GM12874 (cell line): Measurements from ENCODE around the gene TCAIM.

Source experiments
- TF ChIP-seq, protein P1 (sequence below): IDR thresholded peaks from 2 replicates; pipeline ENCODE4 v1.5.1; 2011; ENCODE audit warnings: low read depth, mild to moderate bottlenecking, control low read depth, low read length, moderate library complexity; ENCODE audit not compliant: insufficient read depth

TCAIM gene

GRCh38 chr3:44343421-44343820 lies 4.9 kb downstream of the TCAIM start:
- TF ChIP-seq, protein P1, sequence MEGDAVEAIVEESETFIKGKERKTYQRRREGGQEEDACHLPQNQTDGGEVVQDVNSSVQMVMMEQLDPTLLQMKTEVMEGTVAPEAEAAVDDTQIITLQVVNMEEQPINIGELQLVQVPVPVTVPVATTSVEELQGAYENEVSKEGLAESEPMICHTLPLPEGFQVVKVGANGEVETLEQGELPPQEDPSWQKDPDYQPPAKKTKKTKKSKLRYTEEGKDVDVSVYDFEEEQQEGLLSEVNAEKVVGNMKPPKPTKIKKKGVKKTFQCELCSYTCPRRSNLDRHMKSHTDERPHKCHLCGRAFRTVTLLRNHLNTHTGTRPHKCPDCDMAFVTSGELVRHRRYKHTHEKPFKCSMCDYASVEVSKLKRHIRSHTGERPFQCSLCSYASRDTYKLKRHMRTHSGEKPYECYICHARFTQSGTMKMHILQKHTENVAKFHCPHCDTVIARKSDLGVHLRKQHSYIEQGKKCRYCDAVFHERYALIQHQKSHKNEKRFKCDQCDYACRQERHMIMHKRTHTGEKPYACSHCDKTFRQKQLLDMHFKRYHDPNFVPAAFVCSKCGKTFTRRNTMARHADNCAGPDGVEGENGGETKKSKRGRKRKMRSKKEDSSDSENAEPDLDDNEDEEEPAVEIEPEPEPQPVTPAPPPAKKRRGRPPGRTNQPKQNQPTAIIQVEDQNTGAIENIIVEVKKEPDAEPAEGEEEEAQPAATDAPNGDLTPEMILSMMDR, result no peak

GRCh38 chr3:44348993-44349392 lies 10.4 kb downstream of the TCAIM start:
- TF ChIP-seq, protein P1, result no peak

GRCh38 chr3:44353355-44353924 lies 14.9 kb downstream of the TCAIM start:
- TF ChIP-seq, protein P1, result no peak

- TF ChIP-seq, protein P1, result no peak
These were observed 16.9 kb downstream of the TCAIM start for GRCh38 chr3:44355362-44356033.

GRCh38 chr3:44359146-44359751 lies 20.7 kb downstream of the TCAIM start:
- TF ChIP-seq, protein P1, result no peak

DNA sequence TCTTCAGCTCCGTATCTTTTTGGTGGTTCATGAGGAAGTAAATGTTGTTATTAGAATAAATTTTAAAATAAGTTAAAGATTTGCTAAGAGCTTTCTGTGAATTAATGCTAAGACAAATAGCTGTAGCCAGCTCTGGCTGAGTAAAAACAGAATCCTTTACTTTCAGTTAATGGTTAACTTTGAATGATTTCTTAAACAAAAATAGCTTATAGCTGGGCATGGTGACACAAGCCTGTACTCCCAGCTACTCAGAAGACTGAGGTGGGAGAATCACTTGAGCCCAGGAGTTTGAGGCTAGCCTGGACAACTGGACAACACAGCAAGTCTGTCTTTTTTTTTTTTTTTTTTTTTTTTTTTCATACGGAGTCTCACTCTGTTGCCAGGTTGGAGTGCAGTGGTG lies 25.0 kb downstream of the TCAIM start:
- TF ChIP-seq, protein P1, result no peak

DNA sequence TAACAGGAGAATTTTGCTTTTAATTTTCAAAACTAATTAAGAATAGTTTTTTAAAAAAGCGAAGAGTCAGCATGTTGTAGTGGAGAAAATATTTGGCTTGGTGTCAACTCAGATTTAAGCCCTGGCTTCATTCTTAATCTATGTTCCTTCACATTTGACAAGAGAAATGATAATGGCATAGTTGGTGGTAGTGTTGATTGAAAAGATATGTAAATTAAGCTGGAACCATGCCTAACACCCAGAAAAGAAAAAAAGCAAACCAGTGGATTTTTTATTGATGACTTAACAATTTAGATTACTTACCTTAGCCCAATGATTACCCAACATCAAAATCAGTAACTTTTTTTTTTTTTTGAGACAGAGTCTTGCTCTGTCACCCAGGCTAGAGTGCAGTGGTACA lies 27.4 kb downstream of the TCAIM start:
- TF ChIP-seq, protein P1, result no peak
